HPDE6-E6E7 (cell line): ENCODE results near the gene OVCH2.

Experiments
- DNase-seq: peaks from one replicate; pipeline ENCODE4 v3.0.0; 2011; ENCODE audit warnings: missing footprints; ENCODE audit errors: extremely low spot score

The OVCH2 gene

GRCh38 chr11:7639643-7640025 is 66.6 kb downstream of the OVCH2 start:
- no peak for DNase-seq
